ENCODE results near the gene VANGL1. TPM values are rescaled to one million over a fixed set of nuclear protein-coding genes. Genes with fewer than 3 reads are reported as not detected.

The VANGL1 gene
- total RNA-seq, 1 experiment from 2014 or later, result 13.6 TPM

DNA sequence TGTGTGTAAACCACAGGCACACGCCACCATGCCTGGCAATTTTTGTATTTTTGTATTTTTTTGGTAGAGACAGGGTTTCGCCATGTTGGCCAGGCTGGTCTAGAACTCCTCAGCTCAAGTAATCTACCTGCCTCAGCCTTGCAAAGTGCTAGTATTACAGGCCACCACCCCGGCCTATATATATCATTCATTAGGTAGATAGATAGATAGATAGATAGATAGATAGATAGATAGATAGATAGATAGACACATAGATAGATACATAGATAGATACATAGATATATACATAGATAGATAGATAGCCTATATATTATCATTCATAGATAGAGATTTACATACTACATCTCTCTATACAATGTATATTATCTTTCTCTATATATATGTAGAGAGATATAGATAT is 46.0 kb downstream of the VANGL1 start:
- Histone ChIP-seq H2AFZ (ENCODE audit: low read length) (no peak overlapping the region), H3K23me2 (ENCODE audit: insufficient read length, low read depth, low read length, poor library complexity, severe bottlenecking) (no peaks in the 10 kb centered on the region), H2BK15ac (ENCODE audit: low read depth, low read length) (no peak overlapping the region), H4K91ac (ENCODE audit: insufficient read length, low read depth, low read length) (no peak overlapping the region), H3K56ac (ENCODE audit: insufficient read length, low read depth, low read length) (no peak overlapping the region), H3K18ac (ENCODE audit: insufficient read length, low read depth, low read length) (no peak overlapping the region), H3K79me2 (ENCODE audit: insufficient read depth, low read length) (no peaks in the 10 kb centered on the region), H4K20me1 (ENCODE audit: control insufficient read depth, insufficient read depth, insufficient read length) (no peaks in the 10 kb centered on the region), H3K4ac (ENCODE audit: low read depth, low read length) (no peak overlapping the region), H2BK120ac (ENCODE audit: low read depth, low read length, poor library complexity, severe bottlenecking) (no peak overlapping the region), H3K79me1 (ENCODE audit: insufficient read depth, low read depth, low read length, poor library complexity, severe bottlenecking) (no peaks in the 10 kb centered on the region), H4K8ac (replicated peaks; ENCODE audit: insufficient read length, low read depth, low read length) (no peak overlapping the region), H2AK5ac (ENCODE audit: insufficient read length, low read length) (no peak overlapping the region), H2BK12ac (ENCODE audit: insufficient read length, low read depth, low read length) (no peak overlapping the region), H2BK5ac (ENCODE audit: insufficient read length, low read length) (no peak overlapping the region), H3K23ac (ENCODE audit: insufficient read length, low read depth, low read length) (no peak overlapping the region), H3K14ac (ENCODE audit: insufficient read depth, low read length) (no peak overlapping the region), H3K27ac (ENCODE audit: insufficient read length, low read depth, low read length) (no peak overlapping the region), H3K4me2 (ENCODE audit: insufficient read depth, insufficient read length, low read length) (no peak overlapping the region), H3K27me3 (ENCODE audit: insufficient read depth, low read length) (no peaks in the 10 kb centered on the region), H3K9me3 (ENCODE audit: control insufficient read depth, low read depth, low read length) (no peaks in the 10 kb centered on the region), H3K4me1 (ENCODE audit: insufficient read depth, low read length) (no peaks in the 10 kb centered on the region), H4K5ac (ENCODE audit: insufficient read length, low read depth, low read length) (no peak overlapping the region), H3T11ph (ENCODE audit: low read length) (no peak overlapping the region), H2BK20ac (ENCODE audit: low read depth, low read length, poor library complexity, severe bottlenecking) (no peak overlapping the region), H3K9ac (ENCODE audit: extremely low read depth, insufficient read length, low read length) (no peak overlapping the region)
- no peak overlapping the region for H3K27ac Mint-ChIP-seq
- WGBS (ENCODE audit: extremely low coverage, insufficient read length, low lambda C conversion rate), result no CpG with 5 or more reads among the region's 3 CpGs
- H3K36me3 Mint-ChIP-seq (ENCODE audit: insufficient read depth in 1 of 3, low read depth in 3 of 3), result peaks cover 4 to 48% (median 46%) of the 10 kb centered on the region in 3 experiments; a peak in 5 of 7 replicates
- H3K4me1 Mint-ChIP-seq, result no peaks in the 10 kb centered on the region
- no peak overlapping the region for H3K4me3 Mint-ChIP-seq
- no peaks in the 10 kb centered on the region for H3K9me3 Mint-ChIP-seq
- TF ChIP-seq, protein P1, sequence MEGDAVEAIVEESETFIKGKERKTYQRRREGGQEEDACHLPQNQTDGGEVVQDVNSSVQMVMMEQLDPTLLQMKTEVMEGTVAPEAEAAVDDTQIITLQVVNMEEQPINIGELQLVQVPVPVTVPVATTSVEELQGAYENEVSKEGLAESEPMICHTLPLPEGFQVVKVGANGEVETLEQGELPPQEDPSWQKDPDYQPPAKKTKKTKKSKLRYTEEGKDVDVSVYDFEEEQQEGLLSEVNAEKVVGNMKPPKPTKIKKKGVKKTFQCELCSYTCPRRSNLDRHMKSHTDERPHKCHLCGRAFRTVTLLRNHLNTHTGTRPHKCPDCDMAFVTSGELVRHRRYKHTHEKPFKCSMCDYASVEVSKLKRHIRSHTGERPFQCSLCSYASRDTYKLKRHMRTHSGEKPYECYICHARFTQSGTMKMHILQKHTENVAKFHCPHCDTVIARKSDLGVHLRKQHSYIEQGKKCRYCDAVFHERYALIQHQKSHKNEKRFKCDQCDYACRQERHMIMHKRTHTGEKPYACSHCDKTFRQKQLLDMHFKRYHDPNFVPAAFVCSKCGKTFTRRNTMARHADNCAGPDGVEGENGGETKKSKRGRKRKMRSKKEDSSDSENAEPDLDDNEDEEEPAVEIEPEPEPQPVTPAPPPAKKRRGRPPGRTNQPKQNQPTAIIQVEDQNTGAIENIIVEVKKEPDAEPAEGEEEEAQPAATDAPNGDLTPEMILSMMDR (conservative IDR thresholded peaks at IDR 0.05), result no peak
- H3K27me3 Mint-ChIP-seq (ENCODE audit: low read depth), result no peaks in the 10 kb centered on the region; the same call in 1 of the 2 replicates
- DNase-seq, result no peak

All from H9 (cell line).